ENCODE measurements around the gene TSPAN3. TPM values are rescaled to one million over a fixed set of nuclear protein-coding genes. Genes with fewer than 3 reads are reported as not detected.

Gene TSPAN3
- total and polyA plus RNA-seq, 2 donors (not counting 3 experiments of a cell fraction or from before 2014, with no cell fraction given): 215 to 606 TPM

- intact Hi-C loops (cut with micrococcal nuclease): no loop called here
- BruUV-seq (replicated peaks): no TSS peak
- no peak overlapping the region for H3K9ac ChIP-seq (replicated peaks; ENCODE audit: extremely low read depth, insufficient read depth, low read length)
- POLR2A ChIA-PET: no interaction called here
- H3K9me3 ChIP-seq (replicated peaks; ENCODE audit: control insufficient read depth, insufficient read depth, low read length): no peaks in the 10 kb centered on the region
- H3K4me3 ChIP-seq (replicated peaks in 1 of 3; ENCODE audit: insufficient read depth in 1 of 3, low read depth in 1 of 3, low read length in 3 of 3): peak overlapping the region in 2 of 3 experiments; percentile 23 to 30
- H3K27me3 ChIP-seq (ENCODE audit: control insufficient read depth in 2 of 2, insufficient read depth in 2 of 2, low read length in 2 of 2): no peaks in the 10 kb centered on the region
- peaks cover 3% of the 10 kb centered on the region for H3K4me1 ChIP-seq (ENCODE audit: control insufficient read depth, extremely low read depth, insufficient read depth, low read length)
- no peaks in the 10 kb centered on the region for H3K9me1 ChIP-seq (replicated peaks; ENCODE audit: control insufficient read depth, extremely low read depth, insufficient read depth, low read length)
- H3K36me3 ChIP-seq (ENCODE audit: control insufficient read depth in 2 of 2, extremely low read depth in 1 of 2, insufficient read depth in 2 of 2, low read length in 2 of 2): no peaks in the 10 kb centered on the region
- peak; percentile 18 for DNase-seq (ENCODE audit: low read depth, low spot score)
- no peaks in the 10 kb centered on the region for H4K20me1 ChIP-seq (replicated peaks; ENCODE audit: control insufficient read depth, extremely low read depth, insufficient read depth, low read length)
- dilution Hi-C loops (cut with MboI; ENCODE audit: extremely low pct_ligation_motif_present, low sequenced_read_pairs): no loop called here
- CTCF ChIA-PET: interaction anchor here (1.5 to 1.9 kb wide), 3 partner anchors 54 to 516 kb away, joined by 5 to 16 read pairs (median 5); no protein-coding TSS in a partner anchor
- TF ChIP-seq MAX (IDR thresholded peaks at IDR 0.05; ENCODE audit: insufficient read depth, insufficient read length) (no peak), MYC (IDR thresholded peaks at IDR 0.05; ENCODE audit: low read depth, low read length) (no peak), POLR2A (IDR thresholded peaks at IDR 0.05; ENCODE audit: low read depth, low read length) (no peak), JUN (IDR thresholded peaks at IDR 0.05; ENCODE audit: borderline replicate concordance, insufficient read depth, insufficient read length, low read depth) (no peak), EZH2 (IDR thresholded peaks at IDR 0.05; ENCODE audit: borderline replicate concordance, low read depth, low read length, severe bottlenecking) (no peak), GATA2 (IDR thresholded peaks at IDR 0.05; ENCODE audit: insufficient read depth, insufficient read length, low read depth, low read length) (no peak), POLR2AphosphoS5 (IDR thresholded peaks at IDR 0.05; ENCODE audit: insufficient read depth, low read depth, low read length) (no peak), FOS (IDR thresholded peaks at IDR 0.05; ENCODE audit: borderline replicate concordance, insufficient read depth, low read length) (no peak)
- TF ChIP-seq, protein P1, sequence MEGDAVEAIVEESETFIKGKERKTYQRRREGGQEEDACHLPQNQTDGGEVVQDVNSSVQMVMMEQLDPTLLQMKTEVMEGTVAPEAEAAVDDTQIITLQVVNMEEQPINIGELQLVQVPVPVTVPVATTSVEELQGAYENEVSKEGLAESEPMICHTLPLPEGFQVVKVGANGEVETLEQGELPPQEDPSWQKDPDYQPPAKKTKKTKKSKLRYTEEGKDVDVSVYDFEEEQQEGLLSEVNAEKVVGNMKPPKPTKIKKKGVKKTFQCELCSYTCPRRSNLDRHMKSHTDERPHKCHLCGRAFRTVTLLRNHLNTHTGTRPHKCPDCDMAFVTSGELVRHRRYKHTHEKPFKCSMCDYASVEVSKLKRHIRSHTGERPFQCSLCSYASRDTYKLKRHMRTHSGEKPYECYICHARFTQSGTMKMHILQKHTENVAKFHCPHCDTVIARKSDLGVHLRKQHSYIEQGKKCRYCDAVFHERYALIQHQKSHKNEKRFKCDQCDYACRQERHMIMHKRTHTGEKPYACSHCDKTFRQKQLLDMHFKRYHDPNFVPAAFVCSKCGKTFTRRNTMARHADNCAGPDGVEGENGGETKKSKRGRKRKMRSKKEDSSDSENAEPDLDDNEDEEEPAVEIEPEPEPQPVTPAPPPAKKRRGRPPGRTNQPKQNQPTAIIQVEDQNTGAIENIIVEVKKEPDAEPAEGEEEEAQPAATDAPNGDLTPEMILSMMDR (IDR thresholded peaks at IDR 0.05; ENCODE audit: extremely low read depth in 1 of 2, insufficient read depth in 1 of 2, low read depth in 1 of 2, low read length in 2 of 2): no peak
- no peaks in the 10 kb centered on the region for H3K79me2 ChIP-seq (ENCODE audit: control insufficient read depth, insufficient read depth, low read length)
- peak overlapping the region; percentile 43 for H3K4me2 ChIP-seq (ENCODE audit: insufficient read depth, low read length)
- H3K27ac ChIP-seq (ENCODE audit: insufficient read depth, low read depth, low read length): no peak overlapping the region
- peak overlapping the region; percentile 87 for H2AFZ ChIP-seq (ENCODE audit: low read depth, low read length)
- FAIRE-seq: peak; percentile 8
Measured at GRCh38 chr15:77027697-77028450, 43.0 kb downstream of the TSPAN3 start.

All from endothelial cell of umbilical vein (primary cell).